Measurements from ENCODE around the gene LRRC7.
"Not testable (repeated sequence)": the region's sequence is repeated elsewhere in the genome, so short reads cannot be mapped to it uniquely, and the experiment has no call there.

LRRC7 gene

DNA sequence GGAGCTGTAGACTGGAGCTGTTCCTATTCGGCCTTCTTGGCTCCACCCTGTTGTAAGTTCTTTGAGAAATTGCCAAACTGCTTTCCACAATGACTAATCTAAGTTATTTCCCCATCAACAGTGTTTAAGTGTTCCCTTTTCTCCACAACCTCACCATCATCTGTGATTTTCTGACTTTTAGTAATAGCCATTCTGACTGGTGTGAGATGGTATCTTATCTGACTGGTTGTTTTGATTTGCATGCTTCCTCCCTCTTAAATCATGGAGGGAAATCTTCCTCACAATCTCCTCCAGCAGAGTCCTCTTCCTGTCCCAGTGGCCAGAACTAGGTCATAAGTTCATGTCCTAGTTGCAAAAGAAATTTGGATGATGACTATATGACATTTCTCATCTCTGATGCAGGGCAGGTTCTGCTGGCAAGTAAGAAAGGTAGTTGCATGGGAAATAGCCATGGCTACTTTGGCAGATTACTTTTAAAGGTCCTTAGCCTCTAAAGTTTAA lies 343.6 kb downstream of the LRRC7 start:
- DNase-seq: no peak

GRCh38 chr1:69913977-69914376 lies 346.3 kb downstream of the LRRC7 start:
- DNase-seq: no peak

- no peak for DNase-seq
These were observed 347.4 kb downstream of the LRRC7 start for GRCh38 chr1:69914976-69915765.

- no peak for DNase-seq
These were observed 351.6 kb downstream of the LRRC7 start for GRCh38 chr1:69919129-69919921.

- no peak for DNase-seq
These were observed 352.2 kb downstream of the LRRC7 start for GRCh38 chr1:69919922-69920273.

- DNase-seq: no peak
These were observed 352.7 kb downstream of the LRRC7 start for GRCh38 chr1:69920426-69920825.

- DNase-seq: no peak
These were observed 353.8 kb downstream of the LRRC7 start for GRCh38 chr1:69921486-69921885.

- not testable (repeated sequence) for DNase-seq
These were observed 360.5 kb downstream of the LRRC7 start for GRCh38 chr1:69928234-69928633.

GRCh38 chr1:69929308-69930057 lies 361.8 kb downstream of the LRRC7 start:
- no peak for DNase-seq

DNA sequence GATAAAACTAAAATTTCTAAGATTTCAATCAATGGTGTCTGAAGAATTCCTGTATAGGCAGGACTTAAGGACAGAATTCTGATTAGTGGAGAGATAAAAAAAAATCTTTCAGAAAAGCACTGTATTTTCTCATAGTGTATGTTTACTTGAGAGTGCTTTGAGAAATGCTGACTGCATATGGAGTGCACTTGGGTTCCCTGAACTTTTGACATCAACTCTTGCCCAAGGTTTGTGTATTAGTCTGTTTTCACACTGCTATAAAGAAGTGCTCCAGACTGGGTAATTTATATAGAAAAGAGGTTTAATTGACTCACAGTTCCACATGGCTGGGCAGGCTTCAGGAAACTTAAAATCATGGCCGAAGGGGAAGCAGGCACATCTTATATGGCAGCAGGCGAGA lies 362.7 kb downstream of the LRRC7 start:
- no peak for DNase-seq

DNA sequence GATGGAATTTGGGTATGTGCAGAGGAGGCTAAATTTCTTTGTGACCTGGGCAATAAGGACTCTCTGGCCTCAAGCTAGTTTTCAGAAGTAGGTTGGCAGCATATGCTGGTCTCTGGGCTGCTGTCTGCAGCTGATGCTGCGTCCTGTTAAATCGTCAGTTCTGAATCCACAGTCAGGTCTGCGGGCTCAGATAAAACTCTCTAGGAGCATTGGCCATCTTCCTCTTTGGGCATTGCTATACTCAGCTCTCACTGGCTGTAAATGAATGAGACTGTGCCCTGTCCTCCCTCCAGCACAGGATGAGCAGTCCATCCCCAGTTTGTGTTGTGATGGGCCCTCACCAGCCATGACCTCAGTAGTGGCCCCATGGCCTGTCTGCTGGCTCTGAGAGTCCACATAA lies 365.0 kb downstream of the LRRC7 start:
- no peak for DNase-seq

DNA sequence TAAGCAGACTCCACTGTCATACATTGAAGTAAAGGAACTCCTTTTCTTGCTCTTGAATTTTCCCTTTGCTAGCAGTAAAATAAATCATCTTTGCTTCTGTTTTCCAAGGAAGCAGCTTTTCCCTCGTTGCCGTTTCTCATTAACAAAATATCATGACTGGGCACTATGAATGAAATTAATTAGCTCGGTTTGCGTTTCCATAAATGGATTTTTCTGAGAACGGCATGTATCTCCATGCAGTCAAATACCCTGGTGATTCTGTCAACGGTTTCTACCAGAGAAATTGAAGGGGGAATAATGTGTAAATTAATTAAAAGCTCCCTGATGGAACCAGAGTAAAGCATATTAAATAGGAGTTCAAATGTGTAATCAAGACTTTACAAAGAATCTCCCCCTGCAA lies 372.5 kb downstream of the LRRC7 start:
- no peak for DNase-seq

DNA sequence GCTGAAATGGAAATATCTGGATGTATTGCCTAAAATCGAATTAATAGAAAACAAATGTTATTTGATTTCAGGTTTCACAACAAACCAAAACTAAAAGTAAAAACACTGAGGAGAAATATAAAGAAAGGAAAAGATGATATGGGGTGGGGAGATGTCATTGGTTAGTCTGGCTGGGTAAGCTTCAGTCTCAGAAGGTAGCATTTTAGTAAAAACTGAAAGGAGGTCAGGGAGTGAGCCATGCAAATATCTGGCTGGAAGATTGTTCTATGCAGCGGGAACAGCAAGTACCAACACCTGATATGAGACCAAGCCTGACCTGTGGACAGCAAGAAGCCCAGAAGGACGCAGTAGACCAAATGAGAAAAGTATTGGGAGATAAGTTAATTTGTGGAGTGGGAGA lies 373.1 kb downstream of the LRRC7 start:
- no peak for DNase-seq

DNA sequence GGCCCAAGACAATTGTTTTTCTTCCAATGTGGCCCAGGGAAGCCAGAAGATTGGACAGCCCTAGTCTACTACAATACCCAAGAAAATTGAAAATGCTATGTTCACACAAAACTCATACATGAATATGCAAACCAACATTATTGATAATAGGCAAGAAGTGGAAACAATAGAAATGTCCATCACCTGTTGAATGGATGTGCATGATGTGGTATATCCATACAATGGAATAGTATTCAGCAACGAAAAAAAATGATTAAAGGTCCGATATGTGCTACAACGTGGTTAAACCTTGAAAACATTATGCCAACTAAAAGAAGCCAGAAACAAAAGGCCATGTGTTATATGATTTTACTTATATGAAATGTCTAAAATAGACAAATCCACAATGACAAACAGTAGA lies 375.3 kb downstream of the LRRC7 start:
- DNase-seq: no peak

- no peak for DNase-seq
These were observed 379.2 kb downstream of the LRRC7 start for GRCh38 chr1:69946935-69947334.

GRCh38 chr1:69947837-69948236 lies 380.1 kb downstream of the LRRC7 start:
- no peak for DNase-seq

- DNase-seq: no peak
These were observed 385.0 kb downstream of the LRRC7 start for GRCh38 chr1:69952676-69953075.

- DNase-seq: not testable (repeated sequence)
These were observed 394.7 kb downstream of the LRRC7 start for GRCh38 chr1:69962452-69962851.

- no peak for DNase-seq
These were observed 399.6 kb downstream of the LRRC7 start for GRCh38 chr1:69967245-69967766.

- DNase-seq: no peak
These were observed 409.2 kb downstream of the LRRC7 start for GRCh38 chr1:69976896-69977295.

- no peak for DNase-seq
These were observed 415.3 kb downstream of the LRRC7 start for GRCh38 chr1:69982992-69983391.

DNA sequence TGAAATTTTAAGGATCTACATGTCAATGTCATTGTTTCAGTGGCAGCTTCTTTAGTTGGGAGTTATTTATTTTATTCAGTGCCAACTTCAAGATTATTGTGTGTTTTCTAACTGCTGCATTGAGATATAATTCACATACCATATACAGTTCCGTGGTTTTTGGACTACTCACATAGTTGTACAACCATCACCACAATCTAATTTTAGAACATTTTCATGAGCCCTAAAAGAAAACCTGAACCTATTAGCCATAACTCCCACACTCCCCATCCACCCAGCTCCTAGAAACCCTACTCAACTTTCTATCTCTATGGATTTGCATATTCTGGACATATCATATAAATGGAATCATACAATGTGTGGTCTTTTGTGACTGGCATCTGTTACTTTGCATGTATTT lies 417.7 kb downstream of the LRRC7 start:
- DNase-seq: no peak

- no peak for DNase-seq
These were observed 418.2 kb downstream of the LRRC7 start for GRCh38 chr1:69985901-69986439.
